Dendritic cell treated with granulocyte-macrophage colony-stimulating factor and Interleukin-4, amounts not matched to agents 40 ng/mL and 50 ng/mL, for 4 days (primary cell): ENCODE results near the gene TCF7L2.

Experiments used
- H3K27ac Mint-ChIP-seq: one replicate; pipeline ENCODE4 v1.8.0; 2022; ENCODE audit warnings: mild to moderate bottlenecking, mixed read lengths
- H3K27me3 Mint-ChIP-seq: one replicate; pipeline ENCODE4 v1.8.0; 2022; ENCODE audit warnings: mild to moderate bottlenecking, mixed read lengths
- H3K36me3 Mint-ChIP-seq: one replicate; pipeline ENCODE4 v1.8.0; 2022; ENCODE audit warnings: low read depth, mixed read lengths
- H3K4me1 Mint-ChIP-seq: one replicate; pipeline ENCODE4 v1.8.0; 2022; ENCODE audit warnings: low read depth, mixed read lengths
- H3K4me3 Mint-ChIP-seq: one replicate; pipeline ENCODE4 v1.8.0; 2022; ENCODE audit warnings: mild to moderate bottlenecking, moderate library complexity, mixed read lengths
- H3K9me3 Mint-ChIP-seq: one replicate; pipeline ENCODE4 v1.8.0; 2022; ENCODE audit warnings: mixed read lengths
- intact Hi-C: fragments of 100-400 bp; cut with micrococcal nuclease; formaldehyde crosslinking; loops from one replicate; pipeline ENCODE4 v1.15.0; 2022

TCF7L2 gene

GRCh38 chr10:113133497-113134115, 183.6 kb downstream of the TCF7L2 start:
- H3K4me1 Mint-ChIP-seq = peaks cover 29% of the 10 kb centered on the region
- no peak overlapping the region for H3K27ac Mint-ChIP-seq
- H3K36me3 Mint-ChIP-seq = no peaks in the 10 kb centered on the region
- H3K27me3 Mint-ChIP-seq = peaks cover 77% of the 10 kb centered on the region
- intact Hi-C loops = no loop called here
- H3K9me3 Mint-ChIP-seq = no peaks in the 10 kb centered on the region
- no peak overlapping the region for H3K4me3 Mint-ChIP-seq

GRCh38 chr10:113135025-113135424, 185.0 kb downstream of the TCF7L2 start:
- intact Hi-C loops = loop anchor here (5.0 kb wide), 1 partner anchor 247 kb away; no protein-coding TSS in a partner anchor
- H3K4me1 Mint-ChIP-seq = peaks cover 43% of the 10 kb centered on the region
- H3K36me3 Mint-ChIP-seq = no peaks in the 10 kb centered on the region
- H3K27ac Mint-ChIP-seq = no peak overlapping the region
- H3K9me3 Mint-ChIP-seq = no peaks in the 10 kb centered on the region
- H3K27me3 Mint-ChIP-seq = peaks cover 70% of the 10 kb centered on the region
- H3K4me3 Mint-ChIP-seq = no peak overlapping the region

- Mint-ChIP-seq H3K27ac (no peak overlapping the region), H3K9me3 (no peaks in the 10 kb centered on the region), H3K36me3 (no peaks in the 10 kb centered on the region), H3K4me1 (peaks cover 39% of the 10 kb centered on the region), H3K27me3 (peaks cover 61% of the 10 kb centered on the region), H3K4me3 (no peak overlapping the region)
- intact Hi-C loops = loop anchor here (5.0 kb wide), 1 partner anchor 244 kb away; no protein-coding TSS in a partner anchor
Measured at GRCh38 chr10:113137941-113138685, 188.1 kb downstream of the TCF7L2 start.

- Mint-ChIP-seq H3K9me3 (no peaks in the 10 kb centered on the region), H3K27ac (no peak overlapping the region), H3K4me3 (no peak overlapping the region), H3K36me3 (no peaks in the 10 kb centered on the region), H3K4me1 (peaks cover 30% of the 10 kb centered on the region), H3K27me3 (peaks cover 54% of the 10 kb centered on the region)
- intact Hi-C loops = loop anchor here (5.0 kb wide), 1 partner anchor 243 kb away; no protein-coding TSS in a partner anchor
Measured at GRCh38 chr10:113138937-113139585, 189.0 kb downstream of the TCF7L2 start.

GRCh38 chr10:113139699-113140098, 189.7 kb downstream of the TCF7L2 start:
- Mint-ChIP-seq H3K27ac (no peak overlapping the region), H3K9me3 (no peaks in the 10 kb centered on the region), H3K36me3 (no peaks in the 10 kb centered on the region), H3K27me3 (peaks cover 52% of the 10 kb centered on the region), H3K4me3 (no peak overlapping the region), H3K4me1 (peaks cover 25% of the 10 kb centered on the region)
- intact Hi-C loops = loop anchor here (5.0 kb wide), 1 partner anchor 243 kb away; no protein-coding TSS in a partner anchor

- H3K36me3 Mint-ChIP-seq = no peaks in the 10 kb centered on the region
- no peak overlapping the region for H3K4me3 Mint-ChIP-seq
- peaks cover 49% of the 10 kb centered on the region for H3K27me3 Mint-ChIP-seq
- no peak overlapping the region for H3K27ac Mint-ChIP-seq
- intact Hi-C loops = no loop called here
- no peaks in the 10 kb centered on the region for H3K9me3 Mint-ChIP-seq
- peaks cover 21% of the 10 kb centered on the region for H3K4me1 Mint-ChIP-seq
Measured at GRCh38 chr10:113140143-113141011, 190.3 kb downstream of the TCF7L2 start.

- H3K9me3 Mint-ChIP-seq = no peaks in the 10 kb centered on the region
- intact Hi-C loops = no loop called here
- H3K27me3 Mint-ChIP-seq = peaks cover 32% of the 10 kb centered on the region
- H3K4me3 Mint-ChIP-seq = no peak overlapping the region
- H3K27ac Mint-ChIP-seq = no peak overlapping the region
- H3K36me3 Mint-ChIP-seq = peaks cover 6% of the 10 kb centered on the region
- H3K4me1 Mint-ChIP-seq = peaks cover 17% of the 10 kb centered on the region
Measured at GRCh38 chr10:113142601-113143362, 192.7 kb downstream of the TCF7L2 start.

GRCh38 chr10:113144576-113144975, 194.5 kb downstream of the TCF7L2 start:
- H3K9me3 Mint-ChIP-seq = no peaks in the 10 kb centered on the region
- peaks cover 6% of the 10 kb centered on the region for H3K36me3 Mint-ChIP-seq
- no peak overlapping the region for H3K27ac Mint-ChIP-seq
- peaks cover 29% of the 10 kb centered on the region for H3K27me3 Mint-ChIP-seq
- H3K4me1 Mint-ChIP-seq = peaks cover 12% of the 10 kb centered on the region
- intact Hi-C loops = no loop called here
- H3K4me3 Mint-ChIP-seq = no peak overlapping the region

GRCh38 chr10:113148071-113148825, 198.2 kb downstream of the TCF7L2 start:
- H3K27ac Mint-ChIP-seq = no peak overlapping the region
- peaks cover 6% of the 10 kb centered on the region for H3K36me3 Mint-ChIP-seq
- no peaks in the 10 kb centered on the region for H3K9me3 Mint-ChIP-seq
- peaks cover 31% of the 10 kb centered on the region for H3K4me1 Mint-ChIP-seq
- H3K27me3 Mint-ChIP-seq = peaks cover 26% of the 10 kb centered on the region
- H3K4me3 Mint-ChIP-seq = no peak overlapping the region
- intact Hi-C loops = no loop called here

- intact Hi-C loops = no loop called here
- Mint-ChIP-seq H3K36me3 (peaks cover 6% of the 10 kb centered on the region), H3K9me3 (no peaks in the 10 kb centered on the region), H3K27ac (no peak overlapping the region), H3K4me1 (peaks cover 38% of the 10 kb centered on the region), H3K27me3 (peaks cover 26% of the 10 kb centered on the region), H3K4me3 (no peak overlapping the region)
Measured at GRCh38 chr10:113148901-113149300, 198.9 kb downstream of the TCF7L2 start.

- no peak overlapping the region for H3K4me3 Mint-ChIP-seq
- no peaks in the 10 kb centered on the region for H3K9me3 Mint-ChIP-seq
- no peak overlapping the region for H3K27ac Mint-ChIP-seq
- peaks cover 45% of the 10 kb centered on the region for H3K4me1 Mint-ChIP-seq
- intact Hi-C loops = no loop called here
- peaks cover 26% of the 10 kb centered on the region for H3K27me3 Mint-ChIP-seq
- peaks cover 6% of the 10 kb centered on the region for H3K36me3 Mint-ChIP-seq
Measured at GRCh38 chr10:113149626-113150025, 199.6 kb downstream of the TCF7L2 start.

- peaks cover 45% of the 10 kb centered on the region for H3K4me1 Mint-ChIP-seq
- H3K27me3 Mint-ChIP-seq = peaks cover 28% of the 10 kb centered on the region
- intact Hi-C loops = no loop called here
- no peak overlapping the region for H3K27ac Mint-ChIP-seq
- H3K36me3 Mint-ChIP-seq = peaks cover under 1% of the 10 kb centered on the region
- no peak overlapping the region for H3K4me3 Mint-ChIP-seq
- H3K9me3 Mint-ChIP-seq = no peaks in the 10 kb centered on the region
Measured at GRCh38 chr10:113151190-113151666, 201.2 kb downstream of the TCF7L2 start.
